Transverse colon (tissue), 3 donors: Measurements from ENCODE around the gene TANGO2.

Source experiments
- CTCF ChIP-seq, 5 experiments: fragments of 200-600 bp in 3 of 5; fragments of 450-650 bp in 2 of 5; sonication (generic) in 3 of 5; IDR thresholded peaks; 1 replicate in 2 of 5; 2 replicates in 3 of 5; pipeline ENCODE4 v1.5.1; 2016 to 2017; ENCODE audit warnings: antibody characterized with exemption in 5 of 5, inconsistent platforms in 3 of 5, mild to moderate bottlenecking in 2 of 5, moderate library complexity in 1 of 5
- EP300 ChIP-seq: sonication (generic); formaldehyde crosslinking; IDR thresholded peaks from one replicate; pipeline ENCODE4 v1.6.1; 2017; ENCODE audit warnings: antibody characterized with exemption, low read depth
- POLR2A ChIP-seq: fragments of 450-650 bp; IDR thresholded peaks from one replicate; pipeline ENCODE4 v1.6.1; 2016; ENCODE audit warnings: antibody characterized with exemption, mild to moderate bottlenecking, moderate library complexity

- TF ChIP-seq CTCF (IDR thresholded peaks at IDR 0.05) (no peak), EP300 (no peak), POLR2A (no peak)
Measured at GRCh38 chr22:20036084-20036482, 15.2 kb downstream of the TANGO2 start.
